Stimulated activated CD4-positive, alpha-beta T cell treated with anti-CD3 and anti-CD28 coated beads, Interleukin-15, amount 100 ng/mL, for 24 hours (primary cell): ENCODE data around the gene SCN2B.

Experiments used
- DNase-seq: peaks from one replicate; pipeline ENCODE4 v3.0.0-alpha.2; 2020

The SCN2B gene

DNA sequence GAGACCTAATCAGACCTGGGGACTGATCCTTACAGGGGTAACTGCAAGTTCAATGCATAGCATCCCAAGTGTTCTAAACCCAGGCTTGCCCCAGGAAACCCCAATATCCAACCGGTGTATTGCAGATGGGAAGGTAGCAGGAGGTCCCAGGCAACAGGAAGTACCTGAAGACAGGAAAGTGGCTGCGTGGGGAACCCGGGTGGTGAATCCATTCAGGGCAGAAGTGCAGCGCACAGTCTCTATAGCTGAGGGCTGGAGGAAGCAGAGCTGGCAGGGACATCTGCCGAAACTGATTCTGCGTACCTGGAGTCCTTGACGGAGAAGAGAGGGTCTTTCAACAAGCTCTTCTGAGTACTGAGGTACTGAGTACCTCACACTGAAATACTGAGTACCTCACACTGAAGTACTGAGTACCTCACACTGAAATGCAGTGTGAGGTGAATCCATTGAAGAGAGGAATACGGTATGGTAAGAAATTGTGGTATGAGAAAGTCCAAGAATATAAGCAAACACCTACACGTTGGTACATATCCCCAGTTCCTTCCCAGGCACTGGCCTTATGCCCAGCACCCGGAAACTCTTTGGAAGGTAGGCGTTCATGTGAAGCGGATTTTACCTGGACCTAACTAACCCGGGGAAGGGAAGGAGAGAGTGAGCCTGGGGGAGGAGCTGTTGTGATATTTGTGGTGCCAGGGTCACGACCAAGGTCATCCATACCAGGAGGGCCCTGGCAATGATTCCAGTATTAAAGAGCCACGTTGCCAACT lies 43.9 kb downstream of the SCN2B start:
- no peak for DNase-seq

- no peak for DNase-seq
Measured at GRCh38 chr11:118129471-118130172, 46.8 kb downstream of the SCN2B start.

GRCh38 chr11:118128721-118129470 lies 47.5 kb downstream of the SCN2B start:
- DNase-seq: no peak

- no peak for DNase-seq
Measured at GRCh38 chr11:118128310-118128709, 48.1 kb downstream of the SCN2B start.

- DNase-seq: no peak
Measured at GRCh38 chr11:118126082-118126838, 50.2 kb downstream of the SCN2B start.

- DNase-seq: no peak
Measured at GRCh38 chr11:118124929-118125535, 51.4 kb downstream of the SCN2B start.

DNA sequence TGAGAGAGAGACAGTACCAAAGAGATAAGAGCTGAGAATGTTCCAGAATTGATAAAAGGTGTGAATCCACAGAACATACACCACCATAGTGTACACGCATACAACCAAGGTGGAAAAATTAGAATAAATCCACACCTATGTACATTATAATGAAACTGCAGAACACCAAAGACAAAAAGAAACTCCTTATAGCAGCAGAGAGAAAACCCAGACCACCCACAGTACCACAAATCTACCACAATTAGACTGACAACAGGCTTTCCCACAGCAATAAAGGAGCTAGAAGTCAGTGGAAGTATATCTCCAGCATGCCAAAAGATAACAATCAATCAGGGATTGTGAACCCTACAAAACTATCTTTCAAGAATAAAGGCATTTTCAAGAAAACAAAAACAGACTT lies 55.6 kb downstream of the SCN2B start:
- DNase-seq: no peak

DNA sequence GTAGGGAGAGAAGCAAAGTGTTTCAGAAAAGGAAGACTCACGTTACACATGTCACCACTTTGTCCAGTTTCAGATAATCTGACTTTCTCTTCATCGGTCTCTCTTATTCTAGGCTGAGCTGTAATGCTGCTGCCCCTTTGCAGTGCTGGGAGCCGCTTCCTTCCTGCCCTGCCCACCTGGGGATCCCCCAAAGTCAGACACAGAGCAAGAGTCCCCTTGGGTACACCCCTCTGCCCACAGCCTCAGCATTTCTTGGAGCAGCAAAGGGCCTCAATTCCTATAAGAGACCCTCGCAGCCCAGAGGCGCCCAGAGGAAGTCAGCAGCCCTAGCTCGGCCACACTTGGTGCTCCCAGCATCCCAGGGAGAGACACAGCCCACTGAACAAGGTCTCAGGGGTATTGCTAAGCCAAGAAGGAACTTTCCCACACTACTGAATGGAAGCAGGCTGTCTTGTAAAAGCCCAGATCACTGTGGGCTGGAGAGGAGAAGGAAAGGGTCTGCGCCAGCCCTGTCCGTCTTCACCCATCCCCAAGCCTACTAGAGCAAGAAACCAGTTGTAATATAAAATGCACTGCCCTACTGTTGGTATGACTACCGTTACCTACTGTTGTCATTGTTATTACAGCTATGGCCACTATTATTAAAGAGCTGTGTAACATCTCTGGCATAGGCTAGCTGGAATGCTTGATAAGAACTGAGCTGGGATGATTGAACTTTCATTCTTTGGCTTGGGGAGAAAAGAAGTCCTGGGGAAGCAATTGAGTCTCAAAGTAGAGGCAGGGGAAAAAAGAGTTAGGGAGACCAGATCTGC lies 58.4 kb downstream of the SCN2B start:
- no peak for DNase-seq

DNA sequence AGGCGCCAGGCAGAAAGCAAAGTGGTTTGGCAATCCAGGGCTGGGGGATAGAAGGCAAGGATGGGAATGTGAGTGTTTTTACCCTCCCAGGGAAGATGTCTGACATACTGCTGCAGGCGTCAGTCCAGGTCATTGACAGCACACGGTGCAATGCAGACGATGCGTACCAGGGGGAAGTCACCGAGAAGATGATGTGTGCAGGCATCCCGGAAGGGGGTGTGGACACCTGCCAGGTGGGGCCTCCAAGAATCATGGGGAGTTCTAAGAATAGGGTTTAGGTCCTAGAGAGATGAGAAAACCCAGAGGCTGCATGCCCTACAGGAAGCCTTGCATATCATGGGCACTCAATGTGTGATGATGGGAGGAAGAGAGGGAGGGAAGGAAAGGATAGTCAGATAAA lies 61.4 kb downstream of the SCN2B start:
- DNase-seq: no peak

DNA sequence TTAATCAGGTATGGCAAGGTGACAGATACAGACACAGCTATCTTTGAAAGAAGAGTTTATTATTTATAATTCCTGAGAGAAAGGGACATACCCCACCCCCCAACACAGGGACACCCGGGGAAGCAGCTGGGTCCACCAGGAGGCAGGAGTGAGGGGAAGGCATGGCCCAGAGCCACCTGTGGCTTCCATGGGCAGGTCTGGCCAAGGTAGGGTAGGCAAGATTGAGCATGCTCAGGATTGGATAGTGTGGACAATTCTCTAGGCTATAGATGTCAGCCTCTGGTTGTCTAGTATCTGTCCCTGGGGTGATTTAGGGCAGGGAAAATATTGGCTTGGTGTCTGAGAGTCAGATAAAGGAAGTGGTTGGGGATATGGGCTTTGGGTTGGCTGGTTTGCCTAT lies 62.2 kb downstream of the SCN2B start:
- no peak for DNase-seq

GRCh38 chr11:118112711-118113430 lies 63.6 kb downstream of the SCN2B start:
- DNase-seq: no peak
